HG03103 (cell line): ENCODE data around the gene SETD5.

Source experiments
- ATAC-seq: cut with Tn5 transposase; IDR thresholded peaks from one replicate; pipeline ENCODE4 v1.9.1; 2021; ENCODE audit warnings: low read depth; ENCODE audit not compliant: unreplicated experiment

SETD5 gene

GRCh38 chr3:9397332-9397905 is at the start of gene SETD5:
TSS of gene SETD5 (plus strand) at chr3:9397615. CDS start at chr3:9428939, 31,324 bp downstream.
- peak; percentile 44 for ATAC-seq

GRCh38 chr3:9347887-9348286 is 49.5 kb upstream of the SETD5 start:
- ATAC-seq = no peak

- ATAC-seq = no peak
These were observed 47.9 kb upstream of the SETD5 start for GRCh38 chr3:9349321-9350117.

- no peak for ATAC-seq
These were observed 45.7 kb upstream of the SETD5 start for GRCh38 chr3:9351709-9352126.

GRCh38 chr3:9352917-9353752 is 44.3 kb upstream of the SETD5 start:
- peak; percentile 51 for ATAC-seq

- ATAC-seq = no peak
These were observed 35.6 kb upstream of the SETD5 start for GRCh38 chr3:9361691-9362388.

- ATAC-seq = peak; percentile 94
These were observed 34.5 kb upstream of the SETD5 start, which contains the start of gene THUMPD3 for GRCh38 chr3:9362731-9363530. TSS of gene THUMPD3 (plus strand) at chr3:9363054. CDS start at chr3:9365069, 2,015 bp downstream.

GRCh38 chr3:9369508-9369907 is 27.9 kb upstream of the SETD5 start:
- ATAC-seq = no peak

GRCh38 chr3:9373465-9373864 is 23.9 kb upstream of the SETD5 start:
- ATAC-seq = no peak

GRCh38 chr3:9377981-9378380 is 19.4 kb upstream of the SETD5 start:
- no peak for ATAC-seq

- ATAC-seq = no peak
These were observed 18.1 kb upstream of the SETD5 start for GRCh38 chr3:9379327-9379726.

- ATAC-seq = no peak
These were observed 17.4 kb upstream of the SETD5 start for GRCh38 chr3:9380014-9380413.

- no peak for ATAC-seq
These were observed 13.1 kb upstream of the SETD5 start for GRCh38 chr3:9384141-9384828.

- no peak for ATAC-seq
These were observed 12.0 kb upstream of the SETD5 start for GRCh38 chr3:9385187-9386077.

GRCh38 chr3:9386078-9386459 is 11.3 kb upstream of the SETD5 start:
- no peak for ATAC-seq

- ATAC-seq = no peak
These were observed 10.7 kb upstream of the SETD5 start for GRCh38 chr3:9386501-9387321.

GRCh38 chr3:9387322-9387655 is 10.1 kb upstream of the SETD5 start:
- ATAC-seq = no peak

GRCh38 chr3:9388142-9388541 is 9.3 kb upstream of the SETD5 start:
- ATAC-seq = no peak
